AG04449 (cell line): ENCODE results near the gene CANT1.

Experiments used
- CTCF ChIA-PET: fragments of 350-600 bp; formaldehyde crosslinking; extraction: SDS; loops from one replicate; lab custom pipeline; 2021; ENCODE audit warnings: antibody characterized with exemption; lab: Yijun Ruan, JAX
- POLR2A ChIA-PET: fragments of 400-600, 350-600 bp; formaldehyde crosslinking; extraction: SDS; loops from one replicate; lab custom pipeline; 2020; ENCODE audit warnings: antibody characterized with exemption, inconsistent platforms; lab: Yijun Ruan, JAX
- DNase-seq: peaks from one replicate; pipeline ENCODE4 v3.0.0-alpha.2; 2010; ENCODE audit warnings: low read depth, low spot score
- H3K4me3 ChIP-seq: 2 replicates; pipeline ENCODE4 v1.5.1; 2011; ENCODE audit warnings: low read depth, mild to moderate bottlenecking, control low read depth, low read length
- CTCF ChIP-seq: IDR thresholded peaks from one replicate; pipeline ENCODE4 v1.5.1; 2011; ENCODE audit warnings: mild to moderate bottlenecking, moderate library complexity, low read length, control low read depth, inconsistent platforms; ENCODE audit not compliant: insufficient read depth; ENCODE audit errors: missing control alignments

Gene CANT1

GRCh38 chr17:78973196-78973595 is 36.4 kb downstream of the CANT1 start:
- DNase-seq, result no peak
- POLR2A ChIA-PET, result interaction anchor here (2.4 kb wide), 1 partner anchor 111 kb away, joined by 5 read pairs; no protein-coding TSS in a partner anchor
- H3K4me3 ChIP-seq, result no peak overlapping the region
- TF ChIP-seq CTCF, result no peak
- CTCF ChIA-PET, result interaction anchor here (1.4 to 5.4 kb wide), 6 partner anchors 12 to 124 kb away, joined by 3 to 107 read pairs (median 18); no protein-coding TSS in a partner anchor

- ChIA-PET POLR2A (interaction anchor here (2.4 kb wide), 1 partner anchor 110 kb away, joined by 5 read pairs; no protein-coding TSS in a partner anchor), CTCF (interaction anchor here (0.6 to 12.7 kb wide), 32 partner anchors 9 to 476 kb away, joined by 3 to 214 read pairs (median 8); partner anchors contain the start of genes CEP295NL, LGALS3BP, TIMP2 and USP36)
- no peak overlapping the region for H3K4me3 ChIP-seq
- TF ChIP-seq CTCF, result no peak
- DNase-seq, result no peak
Measured at GRCh38 chr17:78972507-78973105, 37.0 kb downstream of the CANT1 start.

GRCh38 chr17:78971756-78972506 is 37.6 kb downstream of the CANT1 start:
- H3K4me3 ChIP-seq, result no peak overlapping the region
- no peak for TF ChIP-seq CTCF
- CTCF ChIA-PET, result interaction anchor here (0.6 to 12.7 kb wide), 54 partner anchors 10 to 475 kb away, joined by 3 to 214 read pairs (median 6); partner anchors contain the start of genes CEP295NL, LGALS3BP, TIMP2 and USP36
- DNase-seq, result no peak
- POLR2A ChIA-PET, result interaction anchor here (2.4 kb wide), 1 partner anchor 110 kb away, joined by 5 read pairs; no protein-coding TSS in a partner anchor

GRCh38 chr17:78970834-78971755 is 38.5 kb downstream of the CANT1 start:
- ChIA-PET CTCF (interaction anchor here (0.7 to 12.7 kb wide), 54 partner anchors 10 to 474 kb away, joined by 3 to 214 read pairs (median 6); partner anchors contain the start of genes CEP295NL, LGALS3BP, TIMP2 and USP36), POLR2A (interaction anchor here (2.4 kb wide), 1 partner anchor 109 kb away, joined by 5 read pairs; no protein-coding TSS in a partner anchor)
- peak; percentile 83 for TF ChIP-seq CTCF
- no peak for DNase-seq
- no peak overlapping the region; the same call in 1 of the 2 replicates for H3K4me3 ChIP-seq

GRCh38 chr17:78969865-78970264 is 39.7 kb downstream of the CANT1 start:
- no peak overlapping the region for H3K4me3 ChIP-seq
- ChIA-PET POLR2A (no interaction called here), CTCF (interaction anchor here (1.5 to 12.7 kb wide), 6 partner anchors 9 to 106 kb away, joined by 3 to 214 read pairs (median 30); no protein-coding TSS in a partner anchor)
- no peak for DNase-seq
- TF ChIP-seq CTCF, result no peak
